ENCODE results near the gene ANKRD13C.
A peak's percentile ranks its signal among the peaks of the same experiment; 100 is the strongest.

The ANKRD13C gene

GRCh38 chr1:70221238-70222121, 133.0 kb downstream of the ANKRD13C start, which contains the start of gene SRSF11:
Gene SRSF11 (plus strand): TSS chr1:70221380. CDS start chr1:70221637, 257 bp downstream.
- TF ChIP-seq NFIC (IDR thresholded peaks at IDR 0.05) (no peak), CEBPB (IDR thresholded peaks at IDR 0.05) (no peak), TEAD4 (IDR thresholded peaks at IDR 0.05) (peak; percentile 39; the same call in 1 of the 2 replicates), YY1 (IDR thresholded peaks at IDR 0.05; ENCODE audit: low read depth) (peak; percentile 47; the same call in 1 of the 2 replicates), USF1 (IDR thresholded peaks at IDR 0.05) (peak; percentile 37; the same call in 1 of the 2 replicates), ZBTB7A (IDR thresholded peaks at IDR 0.05; ENCODE audit: low read depth) (no peak), EP300 (IDR thresholded peaks at IDR 0.05; ENCODE audit: borderline replicate concordance) (peak; percentile 46; the same call in 1 of the 2 replicates), FOXM1 (IDR thresholded peaks at IDR 0.05; ENCODE audit: borderline replicate concordance, low read depth) (no peak; the same call in 1 of the 2 replicates), CREB1 (IDR thresholded peaks at IDR 0.05; ENCODE audit: low read depth) (no peak; the same call in 1 of the 2 replicates), TCF12 (IDR thresholded peaks at IDR 0.05; ENCODE audit: low read depth) (peak; percentile 68; the same call in 1 of the 2 replicates), RAD21 (IDR thresholded peaks at IDR 0.05; ENCODE audit: low read depth) (no peak), REST (IDR thresholded peaks at IDR 0.05; ENCODE audit: low read depth) (no peak), EGR1 (IDR thresholded peaks at IDR 0.05) (no peak), TAF1 (IDR thresholded peaks at IDR 0.05; ENCODE audit: low read depth) (peak; percentile 75)
- TF ChIP-seq, protein P1, sequence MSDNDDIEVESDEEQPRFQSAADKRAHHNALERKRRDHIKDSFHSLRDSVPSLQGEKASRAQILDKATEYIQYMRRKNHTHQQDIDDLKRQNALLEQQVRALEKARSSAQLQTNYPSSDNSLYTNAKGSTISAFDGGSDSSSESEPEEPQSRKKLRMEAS (IDR thresholded peaks at IDR 0.05), result peak; percentile 94

DNA sequence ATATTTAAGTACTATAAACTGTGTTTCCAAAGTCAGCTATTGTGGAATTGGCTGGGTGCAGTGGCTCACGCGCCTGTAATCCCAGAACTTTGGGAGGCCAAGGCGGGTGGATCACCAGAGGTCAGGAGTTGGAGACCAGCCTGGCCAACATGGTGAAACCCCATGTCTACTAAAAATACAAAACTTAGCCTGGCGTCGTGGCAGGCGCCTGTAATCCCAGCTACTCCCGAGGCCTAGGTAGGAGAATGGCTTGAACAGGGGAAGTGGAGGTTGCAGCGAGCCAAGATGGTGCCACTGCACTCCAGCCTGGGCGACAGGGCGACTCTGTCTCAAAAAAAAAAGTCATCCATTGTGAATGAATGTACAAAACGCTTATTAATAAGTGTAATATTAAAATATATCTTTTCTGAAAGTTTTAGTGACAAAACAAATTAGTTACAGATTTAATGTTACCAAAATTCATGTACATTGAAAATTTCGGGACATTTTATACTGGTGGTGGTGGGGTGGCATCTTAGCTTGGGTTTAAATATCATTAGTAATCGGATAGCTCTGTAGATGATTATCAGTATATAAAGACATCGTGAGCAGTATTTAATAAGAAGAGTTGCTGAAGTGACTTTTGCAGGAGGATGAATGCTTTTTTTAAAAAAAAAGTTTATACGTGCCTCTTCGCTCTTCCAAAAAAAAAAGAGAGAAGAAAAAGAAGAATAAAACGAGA, 133.8 kb downstream of the ANKRD13C start:
- TF ChIP-seq CREB1 (IDR thresholded peaks at IDR 0.05; ENCODE audit: low read depth) (no peak), NFIC (IDR thresholded peaks at IDR 0.05) (no peak)

DNA sequence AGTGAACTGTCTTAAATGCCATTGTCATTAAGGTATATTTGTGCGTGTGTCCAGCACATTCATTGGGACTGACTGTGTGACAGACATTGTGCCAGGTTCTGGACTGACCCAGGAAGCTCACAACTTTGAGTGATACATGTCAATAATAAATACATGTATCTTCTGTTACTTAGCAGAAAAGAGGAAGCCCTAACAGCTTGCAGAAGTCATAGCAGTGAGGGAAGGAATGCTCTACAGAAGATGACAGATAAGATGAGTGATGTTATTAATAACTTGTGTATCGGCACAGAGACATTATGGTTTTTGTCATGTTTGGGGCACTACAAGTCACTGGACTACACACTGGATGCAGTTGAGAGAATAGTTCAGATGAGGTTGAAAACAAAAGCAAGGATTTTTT, 134.5 kb downstream of the ANKRD13C start:
- TF ChIP-seq YY1 (IDR thresholded peaks at IDR 0.05; ENCODE audit: low read depth) (no peak), NFIC (IDR thresholded peaks at IDR 0.05) (no peak), EGR1 (IDR thresholded peaks at IDR 0.05) (no peak), EP300 (IDR thresholded peaks at IDR 0.05; ENCODE audit: borderline replicate concordance) (no peak), CREB1 (IDR thresholded peaks at IDR 0.05; ENCODE audit: low read depth) (no peak), RAD21 (IDR thresholded peaks at IDR 0.05; ENCODE audit: low read depth) (no peak), TEAD4 (IDR thresholded peaks at IDR 0.05) (no peak), TAF1 (IDR thresholded peaks at IDR 0.05; ENCODE audit: low read depth) (no peak), ZBTB7A (IDR thresholded peaks at IDR 0.05; ENCODE audit: low read depth) (no peak)

DNA sequence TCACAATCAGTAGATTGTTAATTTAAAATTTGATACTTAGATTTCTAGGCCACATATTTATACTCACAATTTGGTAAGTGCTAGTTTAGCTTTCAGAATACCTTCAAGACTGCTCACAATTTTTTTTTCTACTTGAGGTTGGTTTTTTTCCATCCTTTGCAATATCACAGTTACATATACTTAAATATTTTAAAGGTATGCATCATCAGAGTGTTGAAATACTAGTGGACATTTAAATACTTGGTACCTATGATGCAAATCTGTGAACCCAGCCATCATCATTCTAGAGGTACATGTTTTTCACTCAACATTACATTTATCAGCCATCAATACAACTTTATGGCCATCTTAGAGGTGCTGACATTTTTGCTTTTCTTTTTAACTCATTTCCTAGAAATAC, 143.0 kb downstream of the ANKRD13C start:
- no peak for TF ChIP-seq CEBPB (IDR thresholded peaks at IDR 0.05)
- TF ChIP-seq EGR1 (IDR thresholded peaks at IDR 0.05), result no peak
- TF ChIP-seq, protein P1 (IDR thresholded peaks at IDR 0.05), result no peak
- TF ChIP-seq YY1 (IDR thresholded peaks at IDR 0.05; ENCODE audit: low read depth), result no peak
- no peak for TF ChIP-seq FOXM1 (IDR thresholded peaks at IDR 0.05; ENCODE audit: borderline replicate concordance, low read depth)
- TF ChIP-seq USF1 (IDR thresholded peaks at IDR 0.05), result no peak
- TF ChIP-seq ZBTB7A (IDR thresholded peaks at IDR 0.05; ENCODE audit: low read depth), result no peak
- no peak for TF ChIP-seq CREB1 (IDR thresholded peaks at IDR 0.05; ENCODE audit: low read depth)
- no peak for TF ChIP-seq EP300 (IDR thresholded peaks at IDR 0.05; ENCODE audit: borderline replicate concordance)

DNA sequence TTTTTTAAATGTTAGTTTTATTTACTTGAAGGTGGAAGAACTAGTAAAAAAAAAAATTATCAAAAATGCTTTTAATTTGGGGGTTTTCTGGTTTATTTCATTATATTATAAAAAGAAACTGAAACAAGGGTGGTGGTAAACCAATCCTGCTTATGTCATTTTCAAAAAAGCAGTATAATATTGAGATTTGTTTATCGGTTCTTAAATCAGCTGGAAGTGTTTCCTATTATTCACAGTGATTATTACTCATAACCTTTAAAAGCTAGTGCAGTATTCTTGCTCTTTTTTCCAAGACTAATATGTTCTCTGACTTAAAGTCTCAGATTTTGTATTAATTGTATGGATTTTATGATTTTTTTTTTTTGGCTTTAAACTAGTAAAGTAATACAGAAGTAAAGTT, 143.7 kb downstream of the ANKRD13C start:
- TF ChIP-seq CEBPB (IDR thresholded peaks at IDR 0.05), result no peak
- no peak for TF ChIP-seq CREB1 (IDR thresholded peaks at IDR 0.05; ENCODE audit: low read depth)
- no peak for TF ChIP-seq YY1 (IDR thresholded peaks at IDR 0.05; ENCODE audit: low read depth)
- TF ChIP-seq ZBTB7A (IDR thresholded peaks at IDR 0.05; ENCODE audit: low read depth), result no peak
- TF ChIP-seq REST (IDR thresholded peaks at IDR 0.05; ENCODE audit: low read depth), result no peak
- no peak for TF ChIP-seq TAF1 (IDR thresholded peaks at IDR 0.05; ENCODE audit: low read depth)
- TF ChIP-seq EGR1 (IDR thresholded peaks at IDR 0.05), result no peak
- TF ChIP-seq RAD21 (IDR thresholded peaks at IDR 0.05; ENCODE audit: low read depth), result no peak
- TF ChIP-seq EP300 (IDR thresholded peaks at IDR 0.05; ENCODE audit: borderline replicate concordance), result no peak

Data from Ishikawa (cell line).